Psoas muscle (tissue), 8 donors: ENCODE measurements around the gene SCD. TPM values are rescaled to one million over a fixed set of nuclear protein-coding genes. Genes with fewer than 3 reads are reported as not detected.

ENCODE experiments used
- ATAC-seq, 4 donors: fragments of 200-7000 bp; cut with Tn5 transposase; one replicate each; pipeline ENCODE4 v1.9.1; 2020; ENCODE audit warnings: moderate library complexity in 3 of 4, mild to moderate bottlenecking in 2 of 4
- DNase-seq, 2 donors: peaks; one replicate each; pipeline ENCODE4 v3.0.0-alpha.2; 2020
- H3K27ac ChIP-seq: fragments of 200-600 bp; one replicate; pipeline ENCODE4 v1.8.0; 2022
- H3K27me3 ChIP-seq, 3 donors: fragments of 200-600 bp in 1 of 3; one replicate each; pipeline versions ENCODE4 v1.6.1 to v1.8.0; 2013 to 2022; ENCODE audit warnings: low read length in 2 of 3, mild to moderate bottlenecking in 2 of 3, moderate library complexity in 1 of 3; ENCODE audit not compliant: insufficient read depth in 3 of 3
- H3K36me3 ChIP-seq, 2 donors: fragments of 200-600 bp in 1 of 2; one replicate each; pipeline versions ENCODE4 v1.6.1 to v1.8.0; 2013 to 2022; ENCODE audit warnings: low read depth in 1 of 2, mild to moderate bottlenecking in 1 of 2, moderate library complexity in 1 of 2; ENCODE audit not compliant: insufficient read depth in 1 of 2
- H3K4me1 ChIP-seq: fragments of 200-600 bp; one replicate; pipeline ENCODE4 v1.8.0; 2022
- H3K4me3 ChIP-seq: fragments of 200-600 bp; one replicate; pipeline ENCODE4 v1.8.0; 2022; ENCODE audit warnings: mild to moderate bottlenecking
- H3K9me3 ChIP-seq: fragments of 200-600 bp; one replicate; pipeline ENCODE4 v1.8.0; 2022
- WGBS, 3 donors: extraction: QIAGEN DNeasy Blood & Tissue Kit; methylation state at CpG; one replicate each; pipeline versions ENCODE4 v1.1.6 to v1.1.7; 2013; 5-methylcytosine and 5-hydroxymethylcytosine counted together
- intact Hi-C, 2 donors: fragments of 100-400 bp; cut with DNase I; formaldehyde crosslinking; loops; one replicate each; pipeline versions ENCODE4 v1.11.0 to v1.14.2; 2022
- polyA plus RNA-seq, 3 donors: library from polyadenylated mRNA; stranded (reverse); fragments of 200-250 nt; gene quantifications; one replicate each; pipeline ENCODE4 v1.2.3, GENCODE V29; 2013
- total RNA-seq, 4 donors: library from RNA; stranded (reverse); fragmentation: NEBNext Ultra II Directional in 2 of 4; extraction: Animal tissue kit (Norgen Biotek cat#: 25700) in 2 of 4; gene quantifications; one replicate each; pipeline versions ENCODE4 v1.2.1 to v1.2.4, GENCODE V29; 2021 to 2023
- TF ChIP-seq, protein P1 (sequence below): fragments of 200-600 bp; IDR thresholded peaks from one replicate; pipeline ENCODE4 v1.8.0; 2022; ENCODE audit warnings: antibody characterized with exemption
- donor health status: healthy with polysubstance abuse.
- donor health status: DM: no; HTN: no; CAD: no; lungs with moderate emphysema.
- donor health status: Bipolar disorder and iron deficiency.
- donor health status: healthy.
- donor health status: DM: yes; HTN: yes; CAD: no.
- donor health status: DM: no; HTN: no; CAD: no.
- donor health status: DM: no; HTN: no; CAD: no.
- donor health status: DM: yes; HTN: yes; CAD: no.

Gene SCD
- total and polyA plus RNA-seq, 7 donors = 1.1 to 18.4 (median 9.5) TPM

GRCh38 chr10:100349672-100350071 is 2.6 kb downstream of the SCD start:
- peaks cover 15% of the 10 kb centered on the region for H3K4me1 ChIP-seq
- intact Hi-C loops = no loop called here
- peaks cover 3 to 54% (median 15%) of the 10 kb centered on the region in 3 donors for H3K27me3 ChIP-seq
- no peak overlapping the region for H3K27ac ChIP-seq
- H3K4me3 ChIP-seq = no peak overlapping the region
- ATAC-seq (no peak), DNase-seq (no peak)
- TF ChIP-seq, protein P1, sequence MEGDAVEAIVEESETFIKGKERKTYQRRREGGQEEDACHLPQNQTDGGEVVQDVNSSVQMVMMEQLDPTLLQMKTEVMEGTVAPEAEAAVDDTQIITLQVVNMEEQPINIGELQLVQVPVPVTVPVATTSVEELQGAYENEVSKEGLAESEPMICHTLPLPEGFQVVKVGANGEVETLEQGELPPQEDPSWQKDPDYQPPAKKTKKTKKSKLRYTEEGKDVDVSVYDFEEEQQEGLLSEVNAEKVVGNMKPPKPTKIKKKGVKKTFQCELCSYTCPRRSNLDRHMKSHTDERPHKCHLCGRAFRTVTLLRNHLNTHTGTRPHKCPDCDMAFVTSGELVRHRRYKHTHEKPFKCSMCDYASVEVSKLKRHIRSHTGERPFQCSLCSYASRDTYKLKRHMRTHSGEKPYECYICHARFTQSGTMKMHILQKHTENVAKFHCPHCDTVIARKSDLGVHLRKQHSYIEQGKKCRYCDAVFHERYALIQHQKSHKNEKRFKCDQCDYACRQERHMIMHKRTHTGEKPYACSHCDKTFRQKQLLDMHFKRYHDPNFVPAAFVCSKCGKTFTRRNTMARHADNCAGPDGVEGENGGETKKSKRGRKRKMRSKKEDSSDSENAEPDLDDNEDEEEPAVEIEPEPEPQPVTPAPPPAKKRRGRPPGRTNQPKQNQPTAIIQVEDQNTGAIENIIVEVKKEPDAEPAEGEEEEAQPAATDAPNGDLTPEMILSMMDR = no peak
- WGBS, 3 donors = 85 to 93% (median 89%) methylated on average over 3 of the region's 3 CpGs
- H3K36me3 ChIP-seq = no peaks in the 10 kb centered on the region
- no peaks in the 10 kb centered on the region for H3K9me3 ChIP-seq

DNA sequence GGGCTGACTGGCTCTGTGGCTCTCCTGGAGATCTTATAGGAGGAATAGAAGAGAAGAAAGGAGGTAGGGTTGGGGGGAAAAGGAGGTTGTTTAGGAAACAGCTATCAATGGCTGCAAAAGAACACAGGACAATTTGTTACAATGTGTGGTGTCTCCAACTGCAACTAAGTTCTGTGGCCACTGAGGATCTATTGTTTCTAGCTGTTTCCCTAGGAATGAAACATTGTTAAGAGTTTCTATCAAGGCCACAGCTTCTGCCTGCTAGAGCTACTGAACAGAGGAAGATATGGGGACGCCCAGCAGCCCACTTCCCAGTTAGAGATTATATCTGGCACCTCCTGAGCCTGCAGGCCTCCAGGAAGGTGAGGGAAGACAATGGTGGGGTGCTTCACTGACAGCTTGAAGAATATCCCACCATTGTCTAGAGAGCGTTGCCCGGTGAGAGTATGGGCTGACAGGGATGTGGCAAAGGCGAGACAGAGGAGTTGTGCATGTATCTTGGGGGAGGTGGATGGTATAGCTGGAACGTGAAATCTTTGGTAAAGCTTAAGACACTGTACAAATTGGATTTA is 4.0 kb downstream of the SCD start:
- no peak overlapping the region for H3K27ac ChIP-seq
- 91 to 93% (median 93%) methylated on average over 5 of the region's 5 CpGs for WGBS, 3 donors
- no peaks in the 10 kb centered on the region for H3K9me3 ChIP-seq
- no peaks in the 10 kb centered on the region for H3K36me3 ChIP-seq
- intact Hi-C loops = no loop called here
- DNase-seq (no peak), ATAC-seq (no peak)
- no peak overlapping the region for H3K4me3 ChIP-seq
- H3K27me3 ChIP-seq = peaks cover 3 to 54% (median 15%) of the 10 kb centered on the region in 3 donors
- peaks cover 4% of the 10 kb centered on the region for H3K4me1 ChIP-seq
- TF ChIP-seq, protein P1 = no peak

- H3K9me3 ChIP-seq = no peaks in the 10 kb centered on the region
- no peak overlapping the region for H3K27ac ChIP-seq
- intact Hi-C loops = no loop called here
- peaks cover 0 to 25% (median 4%) of the 10 kb centered on the region in 3 donors for H3K27me3 ChIP-seq
- ATAC-seq (no peak), DNase-seq (no peak)
- no peak overlapping the region for H3K4me3 ChIP-seq
- peaks cover 3% of the 10 kb centered on the region for H3K4me1 ChIP-seq
- WGBS, 3 donors = 89 to 95% (median 91%) methylated on average over 6 of the region's 6 CpGs
- no peaks in the 10 kb centered on the region for H3K36me3 ChIP-seq
- TF ChIP-seq, protein P1 = no peak
Measured at GRCh38 chr10:100353770-100354485, 6.9 kb downstream of the SCD start.

GRCh38 chr10:100355086-100355485 is 8.1 kb downstream of the SCD start:
- Histone ChIP-seq H3K27me3 (peaks cover 0 to 15% (median 0%) of the 10 kb centered on the region in 3 donors), H3K4me1 (peaks cover 10% of the 10 kb centered on the region), H3K36me3 (no peaks in the 10 kb centered on the region), H3K9me3 (no peaks in the 10 kb centered on the region), H3K27ac (no peak overlapping the region), H3K4me3 (no peak overlapping the region)
- no peak for DNase-seq
- intact Hi-C loops = no loop called here
- WGBS, 3 donors = 92 to 97% (median 96%) methylated on average over 4 of the region's 4 CpGs
- TF ChIP-seq, protein P1 = no peak
- no peak for ATAC-seq
